ENCODE measurements around the gene WDR31.

WDR31 gene

GRCh38 chr9:113267911-113268566 is 72.0 kb downstream of the WDR31 start:
- no peak overlapping the region for H3K4me3 ChIP-seq (ENCODE audit: low read length)
- DNase-seq (ENCODE audit: low read depth, low spot score): no peak

- no peak overlapping the region for H3K4me3 ChIP-seq (ENCODE audit: low read length)
- no peak for DNase-seq (ENCODE audit: low read depth, low spot score)
Observed at GRCh38 chr9:113266174-113266573, 73.9 kb downstream of the WDR31 start.

Data from Jurkat, Clone E6-1 (cell line).